Measurements from ENCODE around the gene PLLP. TPM values are rescaled to one million over a fixed set of nuclear protein-coding genes. Genes with fewer than 3 reads are reported as not detected.

The PLLP gene
- polyA plus RNA-seq, 1 donor (not counting 4 experiments of a cell fraction or from before 2014, with no cell fraction given): 8.7 TPM

DNA sequence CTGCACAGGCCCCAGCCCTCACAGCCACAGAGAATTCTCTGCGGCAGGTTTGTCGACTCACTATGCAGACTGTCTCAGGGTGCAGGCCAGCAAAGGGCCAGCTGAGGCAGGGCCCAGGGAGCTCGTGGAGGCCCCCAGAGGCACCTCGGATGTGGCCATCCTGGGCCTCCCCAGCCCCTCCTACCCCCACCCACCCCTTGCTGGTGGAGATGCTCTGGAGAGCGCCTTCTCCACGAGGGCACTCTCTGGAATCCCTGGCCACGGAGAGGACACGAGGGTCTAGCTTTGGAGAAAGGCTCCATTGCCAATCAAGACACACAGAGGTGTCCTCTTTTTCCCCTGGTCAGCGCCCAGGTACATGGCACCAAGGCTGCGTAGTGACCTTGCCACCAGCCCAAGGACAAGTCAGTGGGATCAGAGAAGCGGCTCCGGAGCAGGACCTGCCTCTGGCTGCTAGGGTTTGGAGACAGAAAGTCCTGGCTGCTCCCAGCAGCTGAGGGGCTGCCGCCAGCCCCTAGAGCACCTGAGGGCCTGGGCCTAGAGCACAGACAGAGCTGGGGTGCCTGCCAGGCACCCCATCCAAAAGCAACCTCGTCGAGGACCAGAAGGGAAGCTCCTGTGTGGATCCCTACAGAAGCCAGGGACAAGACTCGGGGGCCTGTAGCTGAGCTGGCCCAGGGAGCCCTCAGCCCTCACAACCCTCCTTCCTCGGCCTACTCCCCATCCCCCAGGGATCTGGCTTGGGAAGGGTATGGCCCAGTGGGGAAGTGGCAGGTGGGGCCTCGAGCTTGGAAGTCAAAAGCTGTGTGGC is 20.7 kb downstream of the PLLP start:
- Histone ChIP-seq H3K9ac (ENCODE audit: control insufficient read depth, extremely low read depth, insufficient read depth, low read length) (no peak overlapping the region), H3K79me2 (ENCODE audit: control insufficient read depth, insufficient read depth, low read length) (no peaks in the 10 kb centered on the region), H3K36me3 (ENCODE audit: control insufficient read depth in 2 of 2, extremely low read depth in 1 of 2, insufficient read depth in 2 of 2, low read length in 2 of 2) (no peaks in the 10 kb centered on the region), H2AFZ (ENCODE audit: control insufficient read depth, low read length) (peak overlapping the region; percentile 84), H3K9me1 (ENCODE audit: control insufficient read depth, extremely low read depth, insufficient read depth, low read length) (peaks cover 2% of the 10 kb centered on the region), H3K4me1 (ENCODE audit: control insufficient read depth, extremely low read depth, insufficient read depth, low read length) (peaks cover 68% of the 10 kb centered on the region), H3K27ac (ENCODE audit: control insufficient read depth, insufficient read depth, low read length) (peak overlapping the region; percentile 63), H3K4me2 (ENCODE audit: control insufficient read depth, extremely low read depth, insufficient read depth, low read depth, low read length) (no peak overlapping the region), H3K9me3 (ENCODE audit: control insufficient read depth, low read depth, low read length) (no peaks in the 10 kb centered on the region), H3K27me3 (ENCODE audit: control insufficient read depth, extremely low read depth, insufficient read depth, low read length) (no peaks in the 10 kb centered on the region), H3K4me3 (ENCODE audit: control insufficient read depth in 2 of 3, extremely low read depth in 1 of 3, insufficient read depth in 2 of 3, low read depth in 1 of 3, low read length in 3 of 3) (no peak overlapping the region), H4K20me1 (ENCODE audit: control insufficient read depth, extremely low read depth, insufficient read depth, low read length) (no peaks in the 10 kb centered on the region)
- DNase-seq (ENCODE audit: low read depth, low spot score) (no peak), FAIRE-seq (peak; percentile 5)
- TF ChIP-seq, protein P1, sequence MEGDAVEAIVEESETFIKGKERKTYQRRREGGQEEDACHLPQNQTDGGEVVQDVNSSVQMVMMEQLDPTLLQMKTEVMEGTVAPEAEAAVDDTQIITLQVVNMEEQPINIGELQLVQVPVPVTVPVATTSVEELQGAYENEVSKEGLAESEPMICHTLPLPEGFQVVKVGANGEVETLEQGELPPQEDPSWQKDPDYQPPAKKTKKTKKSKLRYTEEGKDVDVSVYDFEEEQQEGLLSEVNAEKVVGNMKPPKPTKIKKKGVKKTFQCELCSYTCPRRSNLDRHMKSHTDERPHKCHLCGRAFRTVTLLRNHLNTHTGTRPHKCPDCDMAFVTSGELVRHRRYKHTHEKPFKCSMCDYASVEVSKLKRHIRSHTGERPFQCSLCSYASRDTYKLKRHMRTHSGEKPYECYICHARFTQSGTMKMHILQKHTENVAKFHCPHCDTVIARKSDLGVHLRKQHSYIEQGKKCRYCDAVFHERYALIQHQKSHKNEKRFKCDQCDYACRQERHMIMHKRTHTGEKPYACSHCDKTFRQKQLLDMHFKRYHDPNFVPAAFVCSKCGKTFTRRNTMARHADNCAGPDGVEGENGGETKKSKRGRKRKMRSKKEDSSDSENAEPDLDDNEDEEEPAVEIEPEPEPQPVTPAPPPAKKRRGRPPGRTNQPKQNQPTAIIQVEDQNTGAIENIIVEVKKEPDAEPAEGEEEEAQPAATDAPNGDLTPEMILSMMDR (optimal IDR thresholded peaks at IDR 0.05 in 1 of 3, IDR thresholded peaks at IDR 0.05 in 1 of 3, conservative IDR thresholded peaks at IDR 0.05 in 1 of 3; ENCODE audit: extremely low read depth in 1 of 3, insufficient read depth in 2 of 3, low read length in 3 of 3): no peak
- TF ChIP-seq EZH2 (IDR thresholded peaks at IDR 0.05; ENCODE audit: low read length): no peak
- dilution Hi-C loops (cut with MboI; ENCODE audit: extremely low pct_ligation_motif_present, low sequenced_read_pairs): no loop called here

DNA sequence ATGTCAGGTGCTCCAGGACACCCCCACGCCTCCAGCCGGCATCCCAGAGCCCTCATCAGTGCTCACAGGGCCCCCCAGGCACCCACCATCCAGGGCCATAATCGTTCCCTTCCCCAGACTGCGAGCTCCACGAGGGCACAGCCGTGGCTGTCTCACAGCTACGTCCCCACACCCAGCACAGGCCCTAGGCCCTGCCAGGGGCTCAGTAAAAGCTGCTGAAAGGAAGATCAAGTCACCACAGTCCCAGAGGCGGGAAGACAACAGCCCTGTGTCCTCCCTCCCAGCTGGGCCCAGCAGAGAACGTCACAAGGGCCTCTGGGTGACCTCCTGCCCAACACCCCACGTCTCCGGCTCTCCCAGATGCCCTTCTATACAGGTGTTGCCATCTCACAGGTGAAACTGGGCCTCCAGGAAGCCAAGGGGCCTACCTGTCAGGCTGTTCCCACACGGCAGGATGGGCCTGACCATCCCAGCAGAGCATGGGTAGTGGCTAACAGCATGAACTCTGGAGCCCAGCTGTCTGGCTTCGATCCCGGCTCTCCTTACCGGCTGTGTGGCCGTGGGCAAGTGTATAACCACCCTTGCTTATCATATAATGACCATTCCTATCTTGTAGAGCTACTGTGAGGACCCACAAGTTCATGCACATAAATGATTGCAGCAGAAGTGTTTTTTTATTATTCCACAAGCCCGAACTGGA is 21.5 kb downstream of the PLLP start:
- DNase-seq (ENCODE audit: low read depth, low spot score): no peak
- H3K4me2 ChIP-seq (ENCODE audit: control insufficient read depth, extremely low read depth, insufficient read depth, low read depth, low read length): peak overlapping the region; percentile 27
- H3K4me1 ChIP-seq (ENCODE audit: control insufficient read depth, extremely low read depth, insufficient read depth, low read length): peaks cover 65% of the 10 kb centered on the region
- H3K9ac ChIP-seq (ENCODE audit: control insufficient read depth, extremely low read depth, insufficient read depth, low read length): peak overlapping the region; percentile 58
- dilution Hi-C loops (cut with MboI; ENCODE audit: extremely low pct_ligation_motif_present, low sequenced_read_pairs): no loop called here
- H3K79me2 ChIP-seq (ENCODE audit: control insufficient read depth, insufficient read depth, low read length): no peaks in the 10 kb centered on the region
- H4K20me1 ChIP-seq (ENCODE audit: control insufficient read depth, extremely low read depth, insufficient read depth, low read length): no peaks in the 10 kb centered on the region
- peak overlapping the region; percentile 63 for H3K27ac ChIP-seq (ENCODE audit: control insufficient read depth, insufficient read depth, low read length)
- H2AFZ ChIP-seq (ENCODE audit: control insufficient read depth, low read length): peak overlapping the region; percentile 84
- no peaks in the 10 kb centered on the region for H3K36me3 ChIP-seq (ENCODE audit: control insufficient read depth in 2 of 2, extremely low read depth in 1 of 2, insufficient read depth in 2 of 2, low read length in 2 of 2)
- TF ChIP-seq, protein P1 (optimal IDR thresholded peaks at IDR 0.05 in 1 of 3, IDR thresholded peaks at IDR 0.05 in 1 of 3, conservative IDR thresholded peaks at IDR 0.05 in 1 of 3; ENCODE audit: extremely low read depth in 1 of 3, insufficient read depth in 2 of 3, low read length in 3 of 3): no peak
- TF ChIP-seq EZH2 (IDR thresholded peaks at IDR 0.05; ENCODE audit: low read length): no peak
- H3K9me3 ChIP-seq (ENCODE audit: control insufficient read depth, low read depth, low read length): no peaks in the 10 kb centered on the region
- H3K9me1 ChIP-seq (ENCODE audit: control insufficient read depth, extremely low read depth, insufficient read depth, low read length): peaks cover 2% of the 10 kb centered on the region
- peak; percentile 17 for FAIRE-seq
- no peaks in the 10 kb centered on the region for H3K27me3 ChIP-seq (ENCODE audit: control insufficient read depth, extremely low read depth, insufficient read depth, low read length)
- no peak overlapping the region for H3K4me3 ChIP-seq (ENCODE audit: control insufficient read depth in 2 of 3, extremely low read depth in 1 of 3, insufficient read depth in 2 of 3, low read depth in 1 of 3, low read length in 3 of 3)
